ENCODE data around the gene GCNT2.

GRCh38 chr6:10540073-10540746, 19.1 kb downstream of the GCNT2 start:
- TF ChIP-seq CTCF (IDR thresholded peaks at IDR 0.05) (no peak), POLR2AphosphoS5 (IDR thresholded peaks at IDR 0.05) (no peak)

Measured in upper lobe of left lung (tissue), 4 donors.